Ascending aorta (tissue), 2 donors: ENCODE measurements around the gene NPR3. TPM values are rescaled to one million over a fixed set of nuclear protein-coding genes. Genes with fewer than 3 reads are reported as not detected.
"Not testable (repeated sequence)": the region's sequence is repeated elsewhere in the genome, so short reads cannot be mapped to it uniquely, and the experiment has no call there.

Experiments
- DNase-seq, 2 donors: peaks; one replicate each; pipeline ENCODE4 v3.0.0-alpha.2; 2019; ENCODE audit warnings: low spot score in 2 of 2
- H3K27ac ChIP-seq, 2 donors: fragments of 200-600 bp; sonication (generic); one replicate each; pipeline ENCODE4 v1.5.1; 2016 to 2017; ENCODE audit warnings: mild to moderate bottlenecking in 1 of 2
- H3K27me3 ChIP-seq: fragments of 200-600 bp; sonication (generic); one replicate; pipeline ENCODE4 v1.5.1; 2017
- H3K36me3 ChIP-seq, 2 donors: fragments of 200-600 bp; sonication (generic); one replicate each; pipeline ENCODE4 v1.5.1; 2016
- H3K4me1 ChIP-seq, 2 donors: fragments of 200-600 bp; sonication (generic); one replicate each; pipeline ENCODE4 v1.5.1; 2016 to 2017; ENCODE audit warnings: mild to moderate bottlenecking in 1 of 2
- H3K4me3 ChIP-seq, 2 donors: fragments of 200-600 bp; sonication (generic); one replicate each; pipeline ENCODE4 v1.5.1; 2016 to 2017; ENCODE audit warnings: mild to moderate bottlenecking in 1 of 2
- H3K9me3 ChIP-seq, 2 donors: fragments of 200-600 bp; sonication (generic); one replicate each; pipeline ENCODE4 v1.5.1; 2016
- intact Hi-C: fragments of 100-400 bp; cut with DNase I; formaldehyde crosslinking; loops from one replicate; pipeline ENCODE4 v1.15.1; 2023
- total RNA-seq: library from RNA; depleted of rRNA; stranded (reverse); fragments of >200 nt; gene quantifications from one replicate; pipeline ENCODE4 v1.1.0, GENCODE V29; 2016
- TF ChIP-seq, protein P1 (sequence below), 3 experiments: fragments of 200-600 bp in 2 of 3; fragments of 450-650 bp in 1 of 3; sonication (generic) in 2 of 3; IDR thresholded peaks; one replicate each; pipeline ENCODE4 v1.5.1; 2016 to 2019; ENCODE audit warnings: antibody characterized with exemption in 3 of 3, mild to moderate bottlenecking in 1 of 3, moderate library complexity in 1 of 3

The NPR3 gene
- total RNA-seq, 1 donor from 2014 or later, result 3.5 TPM

DNA sequence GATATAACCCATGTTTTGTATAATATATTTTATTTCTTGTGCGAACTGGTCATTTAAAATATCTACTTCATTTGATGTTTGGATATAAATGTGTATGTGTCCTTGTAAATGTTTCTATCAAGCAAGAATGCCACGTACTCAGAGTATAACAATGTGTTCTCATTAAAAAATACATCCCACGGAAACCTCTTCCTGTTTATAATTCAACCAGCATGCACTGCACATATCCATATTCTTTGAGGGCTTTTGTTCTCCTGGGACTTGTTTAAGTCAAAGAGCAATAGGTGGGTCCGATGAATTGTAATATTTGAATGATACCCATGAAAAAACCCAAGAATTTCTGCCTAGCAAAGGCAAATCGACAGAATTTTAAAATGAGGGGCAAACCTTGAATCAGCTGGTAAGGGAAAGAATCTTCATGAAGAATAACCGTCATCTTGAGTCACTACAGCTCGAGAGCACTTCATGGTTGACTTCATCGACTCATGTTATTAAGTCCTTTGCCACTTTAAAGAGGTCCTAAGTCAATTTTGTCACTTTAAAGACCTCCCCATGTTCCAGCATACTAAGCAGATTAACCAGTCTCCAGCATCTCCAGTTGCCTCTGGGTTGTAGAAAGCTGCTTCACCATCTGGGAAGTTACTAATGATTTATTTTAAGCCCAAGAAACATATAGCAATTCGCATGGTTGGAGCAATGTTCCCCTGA lies 80.6 kb downstream of the NPR3 start:
- no peaks in the 10 kb centered on the region for H3K4me1 ChIP-seq
- TF ChIP-seq, protein P1, sequence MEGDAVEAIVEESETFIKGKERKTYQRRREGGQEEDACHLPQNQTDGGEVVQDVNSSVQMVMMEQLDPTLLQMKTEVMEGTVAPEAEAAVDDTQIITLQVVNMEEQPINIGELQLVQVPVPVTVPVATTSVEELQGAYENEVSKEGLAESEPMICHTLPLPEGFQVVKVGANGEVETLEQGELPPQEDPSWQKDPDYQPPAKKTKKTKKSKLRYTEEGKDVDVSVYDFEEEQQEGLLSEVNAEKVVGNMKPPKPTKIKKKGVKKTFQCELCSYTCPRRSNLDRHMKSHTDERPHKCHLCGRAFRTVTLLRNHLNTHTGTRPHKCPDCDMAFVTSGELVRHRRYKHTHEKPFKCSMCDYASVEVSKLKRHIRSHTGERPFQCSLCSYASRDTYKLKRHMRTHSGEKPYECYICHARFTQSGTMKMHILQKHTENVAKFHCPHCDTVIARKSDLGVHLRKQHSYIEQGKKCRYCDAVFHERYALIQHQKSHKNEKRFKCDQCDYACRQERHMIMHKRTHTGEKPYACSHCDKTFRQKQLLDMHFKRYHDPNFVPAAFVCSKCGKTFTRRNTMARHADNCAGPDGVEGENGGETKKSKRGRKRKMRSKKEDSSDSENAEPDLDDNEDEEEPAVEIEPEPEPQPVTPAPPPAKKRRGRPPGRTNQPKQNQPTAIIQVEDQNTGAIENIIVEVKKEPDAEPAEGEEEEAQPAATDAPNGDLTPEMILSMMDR (IDR thresholded peaks at IDR 0.05), result no peak
- peaks cover 0 to 12% of the 10 kb centered on the region in 2 donors for H3K9me3 ChIP-seq
- H3K36me3 ChIP-seq, result peaks cover 0 to 19% of the 10 kb centered on the region in 2 donors
- no peak overlapping the region for H3K4me3 ChIP-seq
- H3K27ac ChIP-seq, result no peak overlapping the region
- no peak for DNase-seq
- intact Hi-C loops, result no loop called here
- no peaks in the 10 kb centered on the region for H3K27me3 ChIP-seq

- peaks cover 0 to 13% of the 10 kb centered on the region in 2 donors for H3K36me3 ChIP-seq
- intact Hi-C loops, result no loop called here
Observed at GRCh38 chr5:32794086-32794485, 83.0 kb downstream of the NPR3 start.

GRCh38 chr5:32802764-32803163 lies 91.6 kb downstream of the NPR3 start:
- TF ChIP-seq, protein P1 (IDR thresholded peaks at IDR 0.05), result no peak
- Histone ChIP-seq H3K36me3 (no peaks in the 10 kb centered on the region), H3K4me3 (no peak overlapping the region), H3K27me3 (no peaks in the 10 kb centered on the region), H3K4me1 (peaks cover 0 to 3% of the 10 kb centered on the region in 2 donors), H3K9me3 (peaks cover 0 to 22% of the 10 kb centered on the region in 2 donors), H3K27ac (no peak overlapping the region)
- intact Hi-C loops, result no loop called here
- no peak for DNase-seq

More at GRCh38 chr5:32794086-32794485, 83.0 kb downstream of the NPR3 start:
- Histone ChIP-seq H3K4me1 (no peaks in the 10 kb centered on the region), H3K27ac (no peak overlapping the region), H3K9me3 (peaks cover 0 to 25% of the 10 kb centered on the region in 2 donors), H3K4me3 (no peak overlapping the region), H3K27me3 (no peaks in the 10 kb centered on the region)
- TF ChIP-seq, protein P1 (IDR thresholded peaks at IDR 0.05), result no peak
- no peak for DNase-seq

DNA sequence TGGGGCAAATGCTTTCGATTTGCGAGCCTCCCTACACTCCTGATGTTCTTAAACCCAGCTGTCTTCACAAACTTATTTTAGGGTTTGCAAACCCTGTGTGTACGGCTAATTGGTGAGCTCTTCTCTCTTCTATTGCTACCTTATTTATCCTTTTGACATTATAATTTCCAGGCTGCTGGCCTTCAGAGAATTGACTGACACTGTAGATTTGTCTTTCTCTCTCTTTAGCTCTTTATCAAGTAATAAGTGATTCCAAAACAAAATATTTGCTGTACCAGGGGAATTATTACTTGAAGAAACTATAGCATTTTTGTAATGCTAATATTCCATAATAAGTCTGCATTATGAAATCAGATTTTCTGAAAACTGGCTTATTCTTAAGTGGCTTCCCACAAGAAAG lies 92.5 kb downstream of the NPR3 start:
- TF ChIP-seq, protein P1 (IDR thresholded peaks at IDR 0.05), result no peak
- Histone ChIP-seq H3K27ac (no peak overlapping the region), H3K36me3 (no peaks in the 10 kb centered on the region), H3K9me3 (peaks cover 0 to 13% of the 10 kb centered on the region in 2 donors), H3K4me1 (peaks cover 0 to 3% of the 10 kb centered on the region in 2 donors), H3K27me3 (no peaks in the 10 kb centered on the region), H3K4me3 (no peak overlapping the region)
- intact Hi-C loops, result no loop called here
- DNase-seq, result no peak

DNA sequence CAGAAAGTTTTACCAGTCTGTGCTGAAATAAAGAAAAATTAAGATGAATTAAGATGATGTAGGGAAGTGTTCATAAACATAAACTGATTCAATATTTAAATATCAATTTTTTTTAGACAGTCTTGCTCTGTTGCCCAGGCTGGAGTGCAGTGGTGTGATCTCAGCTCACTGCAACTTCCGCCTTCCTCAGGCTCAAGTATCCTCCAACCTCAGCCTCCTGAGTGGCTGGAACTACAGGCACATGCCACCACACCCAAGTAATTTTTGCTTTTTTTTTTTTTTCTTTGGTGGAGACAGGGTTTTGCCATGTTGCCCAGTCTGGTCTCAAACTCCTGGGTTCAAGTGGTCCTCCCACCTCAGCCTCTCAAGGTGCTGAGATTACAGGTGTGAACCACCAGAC lies 94.3 kb downstream of the NPR3 start:
- Histone ChIP-seq H3K9me3 (peaks cover 0 to 10% of the 10 kb centered on the region in 2 donors), H3K4me1 (peaks cover 0 to 10% of the 10 kb centered on the region in 2 donors)
- intact Hi-C loops, H3K27ac ChIP-seq, H3K27me3 ChIP-seq, DNase-seq, H3K4me3 ChIP-seq, H3K36me3 ChIP-seq: not testable (repeated sequence)

DNA sequence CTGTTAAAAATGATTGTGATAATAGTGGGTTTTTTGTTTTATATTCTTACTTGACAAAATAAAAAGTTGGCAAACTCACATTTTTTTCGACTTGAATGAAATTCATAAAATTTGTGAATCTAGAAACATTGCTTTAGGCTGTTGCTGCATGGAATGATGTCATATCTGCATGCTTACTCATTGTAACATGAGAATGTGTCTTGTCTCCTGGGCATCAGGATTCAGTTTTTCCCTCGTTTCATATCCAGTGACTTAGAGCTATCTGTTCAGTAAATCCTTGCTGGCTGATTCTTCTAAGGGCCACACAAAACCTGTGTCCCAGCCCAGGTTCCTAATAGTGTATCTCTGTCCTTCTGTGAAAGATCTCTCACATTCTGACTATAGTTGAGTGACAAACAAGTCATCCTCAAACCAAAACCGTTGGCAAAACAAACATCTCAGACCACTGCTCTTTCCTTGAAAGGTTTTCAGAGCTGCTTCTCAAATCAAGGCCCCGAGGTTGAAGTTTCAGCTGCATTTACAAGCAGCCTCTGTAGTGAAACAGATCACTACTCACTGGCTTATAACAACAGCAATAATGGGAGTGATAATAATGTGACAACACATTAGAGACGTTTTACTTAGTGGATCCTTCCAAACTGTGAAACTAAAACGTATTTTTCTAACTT lies 95.0 kb downstream of the NPR3 start:
- no peaks in the 10 kb centered on the region for H3K36me3 ChIP-seq
- H3K27me3 ChIP-seq, result no peaks in the 10 kb centered on the region
- no peak overlapping the region for H3K4me3 ChIP-seq
- TF ChIP-seq, protein P1 (IDR thresholded peaks at IDR 0.05), result no peak
- peaks cover 0 to 13% of the 10 kb centered on the region in 2 donors for H3K4me1 ChIP-seq
- no peak overlapping the region for H3K27ac ChIP-seq
- intact Hi-C loops, result no loop called here
- DNase-seq, result no peak
- peaks cover 0 to 5% of the 10 kb centered on the region in 2 donors for H3K9me3 ChIP-seq
